Right atrium auricular region (tissue), 2 donors: ENCODE measurements around the gene KDELR3. TPM values are rescaled to one million over a fixed set of nuclear protein-coding genes. Genes with fewer than 3 reads are reported as not detected.

Experiments used
- DNase-seq: peaks from one replicate; pipeline ENCODE4 v3.0.0-alpha.2; 2019; ENCODE audit warnings: low spot score
- H3K27ac ChIP-seq, 2 donors: fragments of 200-600 bp; sonication (generic); 1 replicate in 1 of 2; 2 replicates in 1 of 2; pipeline ENCODE4 v1.5.1; 2016 to 2019
- H3K27me3 ChIP-seq, 2 donors: fragments of 200-600 bp; sonication (generic); one replicate each; pipeline versions ENCODE4 v1.5.1 to v1.6.0; 2017 to 2019
- H3K36me3 ChIP-seq: fragments of 200-600 bp; sonication (generic); one replicate; pipeline ENCODE4 v1.5.1; 2016
- H3K4me1 ChIP-seq, 2 donors: fragments of 200-600 bp; sonication (generic); one replicate each; pipeline versions ENCODE4 v1.5.1 to v1.6.0; 2017 to 2019
- H3K4me3 ChIP-seq, 2 donors: fragments of 200-600 bp; sonication (generic); 1 replicate in 1 of 2; 2 replicates in 1 of 2; pipeline ENCODE4 v1.5.1; 2017 to 2019; ENCODE audit warnings: mild to moderate bottlenecking in 1 of 2, moderate library complexity in 1 of 2
- H3K9me3 ChIP-seq, 2 donors: fragments of 200-600 bp; sonication (generic); one replicate each; pipeline ENCODE4 v1.5.1; 2019
- CTCF ChIP-seq, 2 donors: fragments of 200-600 bp; sonication (generic); IDR thresholded peaks; one replicate each; pipeline ENCODE4 v1.5.1; 2019; ENCODE audit warnings: antibody characterized with exemption in 2 of 2
- total RNA-seq, 2 donors: library from RNA; depleted of rRNA; stranded (reverse); fragments of >200 nt; gene quantifications; one replicate each; pipeline ENCODE4 v1.1.0, GENCODE V29; 2016

KDELR3 gene
- total RNA-seq, 2 donors from 2014 or later, result 8.0 to 9.2 TPM

GRCh38 chr22:38427940-38428339, 40.0 kb upstream of the KDELR3 start:
- Histone ChIP-seq H3K4me3 (no peak overlapping the region), H3K4me1 (peaks cover 0 to 7% of the 10 kb centered on the region in 2 donors), H3K27me3 (no peaks in the 10 kb centered on the region), H3K9me3 (no peaks in the 10 kb centered on the region), H3K36me3 (no peaks in the 10 kb centered on the region), H3K27ac (no peak overlapping the region)
- TF ChIP-seq CTCF (IDR thresholded peaks at IDR 0.05), result no peak
- no peak for DNase-seq

- Histone ChIP-seq H3K27ac (peak overlapping the region in 1 of 2 donors; percentile 35), H3K4me3 (no peak overlapping the region), H3K9me3 (no peaks in the 10 kb centered on the region), H3K4me1 (peaks cover 0 to 7% of the 10 kb centered on the region in 2 donors), H3K27me3 (no peaks in the 10 kb centered on the region), H3K36me3 (no peaks in the 10 kb centered on the region)
- DNase-seq, result no peak
- TF ChIP-seq CTCF (IDR thresholded peaks at IDR 0.05), result no peak
Observed at GRCh38 chr22:38428714-38429113, 39.2 kb upstream of the KDELR3 start.

DNA sequence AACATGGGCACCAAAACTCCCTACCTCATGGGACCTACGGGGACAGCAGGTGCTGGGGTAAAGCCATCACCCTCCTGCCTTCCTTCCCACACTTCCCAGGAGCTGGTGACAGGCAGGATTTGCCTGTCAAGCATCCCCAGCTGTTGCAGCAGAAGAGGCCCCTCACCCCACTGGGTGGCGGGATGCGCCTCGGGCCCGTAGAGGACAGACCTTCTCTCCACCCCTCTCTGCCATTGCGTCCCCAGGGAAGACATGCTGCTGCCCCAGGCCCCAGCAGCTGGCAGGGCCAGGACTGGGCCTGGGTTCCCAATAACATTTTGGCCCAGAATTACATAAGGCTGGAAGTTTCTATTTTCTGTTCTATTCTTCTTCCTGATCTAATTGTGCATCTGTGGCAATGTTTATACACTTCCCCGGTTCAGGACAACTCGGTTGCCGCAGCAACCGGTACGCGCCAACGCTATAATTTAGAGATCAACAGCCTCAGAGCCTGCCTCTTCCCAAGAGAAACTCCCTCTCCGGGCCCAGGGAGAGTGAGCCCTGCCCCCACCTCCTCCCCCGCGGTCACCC, 38.3 kb upstream of the KDELR3 start:
- no peak for DNase-seq
- no peak overlapping the region for H3K4me3 ChIP-seq
- no peak for TF ChIP-seq CTCF (IDR thresholded peaks at IDR 0.05)

GRCh38 chr22:38431266-38432010, 36.5 kb upstream of the KDELR3 start:
- H3K27me3 ChIP-seq, result no peaks in the 10 kb centered on the region
- H3K36me3 ChIP-seq, result no peaks in the 10 kb centered on the region
- DNase-seq, result no peak
- no peak overlapping the region for H3K4me3 ChIP-seq
- peak overlapping the region; percentile 57 to 63 for H3K27ac ChIP-seq
- no peaks in the 10 kb centered on the region for H3K9me3 ChIP-seq
- H3K4me1 ChIP-seq, result peaks cover 0 to 15% of the 10 kb centered on the region in 2 donors
- TF ChIP-seq CTCF (IDR thresholded peaks at IDR 0.05), result no peak

More for the DNA sequence above, 38.3 kb upstream of the KDELR3 start:
- Histone ChIP-seq H3K9me3 (no peaks in the 10 kb centered on the region), H3K36me3 (no peaks in the 10 kb centered on the region), H3K27me3 (no peaks in the 10 kb centered on the region), H3K27ac (peak overlapping the region in 1 of 2 donors; percentile 35), H3K4me1 (peaks cover 0 to 7% of the 10 kb centered on the region in 2 donors)

GRCh38 chr22:38432264-38432663, 35.6 kb upstream of the KDELR3 start:
- peaks cover 0 to 16% of the 10 kb centered on the region in 2 donors for H3K4me1 ChIP-seq
- no peak for TF ChIP-seq CTCF (IDR thresholded peaks at IDR 0.05)
- peak overlapping the region; percentile 57 to 63 for H3K27ac ChIP-seq
- no peak overlapping the region for H3K4me3 ChIP-seq
- no peaks in the 10 kb centered on the region for H3K27me3 ChIP-seq
- no peak for DNase-seq
- H3K9me3 ChIP-seq, result no peaks in the 10 kb centered on the region
- H3K36me3 ChIP-seq, result no peaks in the 10 kb centered on the region
